ENCODE data around the gene FCHSD2.
A peak's percentile ranks its signal among the peaks of the same experiment; 100 is the strongest.
"Not testable (repeated sequence)": the region's sequence is repeated elsewhere in the genome, so short reads cannot be mapped to it uniquely, and the experiment has no call there.

The FCHSD2 gene

DNA sequence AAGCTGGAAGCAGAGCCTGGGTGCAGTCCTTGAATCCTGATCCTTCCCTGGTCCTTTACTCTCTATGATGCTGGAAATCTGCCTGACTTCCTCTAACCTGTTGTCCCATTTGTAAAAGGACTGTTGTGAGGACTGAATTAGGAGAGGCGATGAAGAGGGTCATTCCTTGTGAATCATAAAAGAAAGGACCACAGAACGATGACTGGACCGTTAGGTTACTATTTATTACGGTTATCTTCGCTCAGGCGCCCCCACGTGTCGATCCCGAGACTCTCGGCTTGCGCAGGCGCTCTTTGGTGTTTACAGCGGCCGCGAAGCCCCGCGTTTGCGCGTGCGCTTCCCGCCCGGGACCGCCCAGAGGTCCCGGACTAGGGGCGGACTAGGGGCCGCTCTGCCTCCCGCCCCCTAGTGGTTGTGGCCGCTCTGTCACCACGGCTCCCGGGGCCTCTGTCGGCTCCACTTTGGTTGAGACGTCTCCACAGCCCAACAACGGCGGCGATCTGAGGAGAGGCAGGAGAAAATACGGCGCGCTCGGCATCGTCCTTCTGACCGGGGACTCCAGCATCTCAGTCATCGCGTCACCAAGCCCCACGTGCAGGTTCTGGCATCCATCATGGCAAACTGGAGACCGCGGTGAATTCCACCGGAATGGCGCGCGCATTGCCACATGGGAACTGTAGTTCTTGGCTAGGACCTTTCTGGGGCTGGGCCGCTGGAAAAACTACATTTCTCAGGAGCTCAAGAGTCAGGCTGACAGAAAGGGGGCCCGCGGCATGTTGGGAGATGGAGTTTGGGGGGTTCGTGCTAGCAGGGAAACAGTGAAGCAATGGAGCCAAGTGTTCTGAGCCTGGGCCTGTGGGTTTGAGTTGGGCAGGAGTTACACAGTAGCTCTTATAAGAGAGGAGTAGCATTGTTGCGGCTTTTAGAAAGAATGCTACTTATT lies 348.4 kb downstream of the FCHSD2 start, which contains the start of gene STARD10:
TSS of gene STARD10 (minus strand) at position 623 of the 943 bp plus-strand sequence. CDS start 12,866 bp downstream, outside the sequence.
- peak; percentile 96 for DNase-seq
- H3K27ac Mint-ChIP-seq, result peak within 1 kb of the TSS; percentile 99
- H3K9me3 Mint-ChIP-seq, result no peaks in the 10 kb centered on the region
- H3K4me3 Mint-ChIP-seq, result peak within 1 kb of the TSS; percentile 96
- peaks cover 37% of the 10 kb centered on the region for H3K4me1 Mint-ChIP-seq
- peak; percentile 96 for TF ChIP-seq CTCF (IDR thresholded peaks at IDR 0.05)
- H3K36me3 Mint-ChIP-seq (ENCODE audit: low read depth), result no peaks in the 10 kb centered on the region
- H3K27me3 Mint-ChIP-seq (ENCODE audit: low read depth, poor library complexity), result no peaks in the 10 kb centered on the region

GRCh38 chr11:72793076-72793424 lies 349.1 kb downstream of the FCHSD2 start:
- peak overlapping the region; percentile 96 for H3K4me3 Mint-ChIP-seq
- no peaks in the 10 kb centered on the region for H3K36me3 Mint-ChIP-seq (ENCODE audit: low read depth)
- H3K27ac Mint-ChIP-seq, result no peak overlapping the region
- no peak for TF ChIP-seq CTCF (IDR thresholded peaks at IDR 0.05)
- no peak for DNase-seq
- H3K4me1 Mint-ChIP-seq, result peaks cover 33% of the 10 kb centered on the region
- H3K9me3 Mint-ChIP-seq, result no peaks in the 10 kb centered on the region
- no peaks in the 10 kb centered on the region for H3K27me3 Mint-ChIP-seq (ENCODE audit: low read depth, poor library complexity)

DNA sequence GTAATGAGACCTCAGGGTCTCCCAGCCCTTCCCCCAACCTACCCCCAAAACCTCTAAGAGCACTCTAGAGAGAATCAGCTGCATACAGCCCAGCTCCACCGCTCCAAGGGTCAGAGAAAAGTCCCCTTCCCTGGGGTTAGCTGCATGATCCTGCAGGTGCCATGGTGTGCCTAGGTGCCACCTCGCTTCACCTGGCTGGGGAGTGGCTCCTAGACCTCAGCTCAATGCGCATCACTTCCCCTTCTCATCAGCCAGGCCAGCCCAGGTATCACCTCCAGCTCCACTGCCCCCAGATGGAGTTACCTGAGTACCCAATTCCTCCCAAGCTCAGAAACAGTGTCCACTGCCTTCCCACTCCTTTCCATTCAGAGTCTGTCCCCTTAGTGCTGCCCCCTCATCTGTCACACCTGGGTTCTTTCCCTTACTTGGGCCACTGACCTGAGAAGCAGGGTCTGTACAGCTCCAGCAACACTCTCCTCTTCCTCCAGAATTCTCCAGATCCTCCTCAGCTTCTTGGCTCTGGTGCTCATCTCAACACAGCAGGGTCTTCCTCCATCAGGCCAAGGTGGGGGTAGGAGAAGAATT lies 349.6 kb downstream of the FCHSD2 start:
- H3K9me3 Mint-ChIP-seq, result no peaks in the 10 kb centered on the region
- no peak overlapping the region for H3K27ac Mint-ChIP-seq
- no peak overlapping the region for H3K4me3 Mint-ChIP-seq
- DNase-seq, result no peak
- TF ChIP-seq CTCF (IDR thresholded peaks at IDR 0.05), result no peak
- peaks cover 35% of the 10 kb centered on the region for H3K4me1 Mint-ChIP-seq
- H3K27me3 Mint-ChIP-seq (ENCODE audit: low read depth, poor library complexity), result no peaks in the 10 kb centered on the region
- no peaks in the 10 kb centered on the region for H3K36me3 Mint-ChIP-seq (ENCODE audit: low read depth)

DNA sequence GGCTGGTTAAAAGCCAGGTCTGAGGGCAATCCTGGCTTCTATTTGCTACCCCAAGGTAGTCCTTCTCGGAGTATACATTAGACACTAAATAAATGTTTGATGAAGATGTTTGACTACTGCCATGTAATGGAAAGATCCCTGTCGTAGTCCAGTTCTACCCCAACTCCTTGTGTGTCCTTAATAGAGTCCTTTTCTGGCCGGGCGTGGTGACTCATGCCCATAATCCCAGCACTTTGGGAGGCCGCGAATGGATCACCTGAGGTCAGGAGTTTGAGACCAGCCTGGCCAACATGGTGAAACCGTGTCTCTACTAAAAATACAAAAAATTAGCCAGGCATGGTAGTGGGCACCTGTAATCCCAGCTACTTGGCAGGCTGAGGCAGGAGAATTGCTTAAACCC lies 350.9 kb downstream of the FCHSD2 start:
- H3K27ac Mint-ChIP-seq, H3K4me3 Mint-ChIP-seq: not testable (repeated sequence)

DNA sequence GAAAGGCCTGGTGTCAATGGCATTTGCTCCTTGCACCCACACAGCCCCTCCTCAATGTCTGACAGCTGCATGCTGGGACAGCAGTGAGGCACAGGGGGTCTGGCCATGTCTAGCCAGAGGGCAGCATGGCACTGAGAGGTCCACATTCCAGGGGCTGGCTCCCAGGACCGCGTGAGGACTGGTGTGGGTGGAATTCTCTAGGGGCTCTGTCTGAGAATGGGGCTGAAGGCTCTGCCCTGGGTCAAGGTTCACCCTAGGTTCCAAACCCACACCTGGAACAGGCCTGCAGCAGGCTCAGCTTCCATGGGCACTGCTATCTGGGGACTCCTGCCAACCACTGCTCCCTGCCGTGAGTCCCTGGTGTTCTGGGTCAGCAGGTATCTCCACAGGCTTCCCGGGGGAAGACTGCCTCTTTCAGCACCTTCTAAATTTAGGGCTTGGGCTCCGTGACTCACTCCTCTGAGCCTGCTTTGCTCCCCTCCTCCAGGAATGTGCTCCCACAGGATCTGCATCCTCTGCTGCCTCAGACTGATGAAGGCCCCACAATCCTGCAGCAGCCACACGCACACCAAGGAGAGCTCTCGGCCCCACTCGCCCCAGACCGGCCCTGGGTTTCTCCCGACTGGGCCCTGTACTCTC lies 352.5 kb downstream of the FCHSD2 start:
- Mint-ChIP-seq H3K4me3 (no peak overlapping the region), H3K9me3 (no peaks in the 10 kb centered on the region), H3K36me3 (ENCODE audit: low read depth) (no peaks in the 10 kb centered on the region), H3K27me3 (ENCODE audit: low read depth, poor library complexity) (no peaks in the 10 kb centered on the region), H3K4me1 (peaks cover 47% of the 10 kb centered on the region), H3K27ac (no peak overlapping the region)
- TF ChIP-seq CTCF (IDR thresholded peaks at IDR 0.05), result no peak
- DNase-seq, result no peak

More for the DNA sequence above, 350.9 kb downstream of the FCHSD2 start:
- H3K9me3 Mint-ChIP-seq; DNase-seq; H3K36me3 Mint-ChIP-seq (ENCODE audit: low read depth); H3K27me3 Mint-ChIP-seq (ENCODE audit: low read depth, poor library complexity): not testable (repeated sequence)
- peaks cover 47% of the 10 kb centered on the region for H3K4me1 Mint-ChIP-seq

- Mint-ChIP-seq H3K27ac (no peak overlapping the region), H3K4me1 (peaks cover 40% of the 10 kb centered on the region), H3K4me3 (no peak overlapping the region), H3K27me3 (ENCODE audit: low read depth, poor library complexity) (peaks cover 5% of the 10 kb centered on the region), H3K36me3 (ENCODE audit: low read depth) (no peaks in the 10 kb centered on the region), H3K9me3 (no peaks in the 10 kb centered on the region)
- no peak for TF ChIP-seq CTCF (IDR thresholded peaks at IDR 0.05)
- DNase-seq, result no peak
Measured at GRCh38 chr11:72788241-72788640, 353.9 kb downstream of the FCHSD2 start.

Data from nephron progenitor cell (in vitro differentiated cells).